ENCODE data around the gene RUNDC3A. TPM values are rescaled to one million over a fixed set of nuclear protein-coding genes. Genes with fewer than 3 reads are reported as not detected.

Gene RUNDC3A
- total RNA-seq, 1 experiment from 2014 or later: 0.29 TPM

DNA sequence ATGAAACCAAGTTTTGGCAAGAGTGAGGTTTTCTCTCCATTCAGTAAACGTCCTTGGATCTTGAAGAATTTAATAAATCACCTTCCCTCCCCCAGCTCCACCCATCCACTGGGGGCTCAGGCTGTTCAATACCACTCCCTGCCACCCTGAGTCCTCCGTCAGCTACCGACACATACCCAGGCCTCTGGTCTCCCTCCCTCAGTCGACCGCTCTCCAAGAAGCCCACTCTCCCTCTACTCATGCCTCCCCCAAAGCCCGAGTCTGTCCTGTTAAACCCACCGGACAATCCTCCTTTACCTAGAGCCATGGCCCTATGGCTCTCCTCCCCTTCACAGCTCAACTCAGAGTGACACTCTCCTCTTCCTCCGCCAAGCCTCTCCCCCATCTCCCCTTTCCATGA lies 20.8 kb upstream of the RUNDC3A start:
- Histone ChIP-seq H3K4me2 (ENCODE audit: low read length) (no peak overlapping the region), H3K27ac (ENCODE audit: low read length) (no peak overlapping the region), H3K36me3 (ENCODE audit: low read depth, low read length) (no peaks in the 10 kb centered on the region), H2AFZ (ENCODE audit: low read length) (no peak overlapping the region), H3K9me3 (ENCODE audit: low read length) (no peaks in the 10 kb centered on the region), H3K79me2 (ENCODE audit: low read length) (no peaks in the 10 kb centered on the region), H4K20me1 (ENCODE audit: low read length) (no peaks in the 10 kb centered on the region), H3K4me3 (ENCODE audit: low read length) (no peak overlapping the region), H3K9ac (ENCODE audit: low read length) (no peak overlapping the region), H3K27me3 (ENCODE audit: low read length) (no peaks in the 10 kb centered on the region), H3F3A (ENCODE audit: low read length, unreplicated experiment) (no peaks in the 10 kb centered on the region), H3K4me1 (ENCODE audit: insufficient read depth, low read length) (no peaks in the 10 kb centered on the region), H3K9me2 (replicated peaks; ENCODE audit: low read length) (no peaks in the 10 kb centered on the region)
- ChIA-PET POLR2A (ENCODE audit: unreplicated experiment) (no interaction called here), CTCF (no interaction called here)
- ATAC-seq (no peak), DNase-seq (no peak)
- intact Hi-C loops (cut with micrococcal nuclease): no loop called here
- TF ChIP-seq EZH2phosphoT487 (IDR thresholded peaks at IDR 0.05; ENCODE audit: borderline replicate concordance, low read length): no peak
- TF ChIP-seq, protein P1, sequence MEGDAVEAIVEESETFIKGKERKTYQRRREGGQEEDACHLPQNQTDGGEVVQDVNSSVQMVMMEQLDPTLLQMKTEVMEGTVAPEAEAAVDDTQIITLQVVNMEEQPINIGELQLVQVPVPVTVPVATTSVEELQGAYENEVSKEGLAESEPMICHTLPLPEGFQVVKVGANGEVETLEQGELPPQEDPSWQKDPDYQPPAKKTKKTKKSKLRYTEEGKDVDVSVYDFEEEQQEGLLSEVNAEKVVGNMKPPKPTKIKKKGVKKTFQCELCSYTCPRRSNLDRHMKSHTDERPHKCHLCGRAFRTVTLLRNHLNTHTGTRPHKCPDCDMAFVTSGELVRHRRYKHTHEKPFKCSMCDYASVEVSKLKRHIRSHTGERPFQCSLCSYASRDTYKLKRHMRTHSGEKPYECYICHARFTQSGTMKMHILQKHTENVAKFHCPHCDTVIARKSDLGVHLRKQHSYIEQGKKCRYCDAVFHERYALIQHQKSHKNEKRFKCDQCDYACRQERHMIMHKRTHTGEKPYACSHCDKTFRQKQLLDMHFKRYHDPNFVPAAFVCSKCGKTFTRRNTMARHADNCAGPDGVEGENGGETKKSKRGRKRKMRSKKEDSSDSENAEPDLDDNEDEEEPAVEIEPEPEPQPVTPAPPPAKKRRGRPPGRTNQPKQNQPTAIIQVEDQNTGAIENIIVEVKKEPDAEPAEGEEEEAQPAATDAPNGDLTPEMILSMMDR (conservative IDR thresholded peaks at IDR 0.05; ENCODE audit: low read depth, low read length): no peak
- TF ChIP-seq EZH2 (IDR thresholded peaks at IDR 0.05; ENCODE audit: low read length, unreplicated experiment): no peak
- BruUV-seq (replicated peaks): no TSS peak

DNA sequence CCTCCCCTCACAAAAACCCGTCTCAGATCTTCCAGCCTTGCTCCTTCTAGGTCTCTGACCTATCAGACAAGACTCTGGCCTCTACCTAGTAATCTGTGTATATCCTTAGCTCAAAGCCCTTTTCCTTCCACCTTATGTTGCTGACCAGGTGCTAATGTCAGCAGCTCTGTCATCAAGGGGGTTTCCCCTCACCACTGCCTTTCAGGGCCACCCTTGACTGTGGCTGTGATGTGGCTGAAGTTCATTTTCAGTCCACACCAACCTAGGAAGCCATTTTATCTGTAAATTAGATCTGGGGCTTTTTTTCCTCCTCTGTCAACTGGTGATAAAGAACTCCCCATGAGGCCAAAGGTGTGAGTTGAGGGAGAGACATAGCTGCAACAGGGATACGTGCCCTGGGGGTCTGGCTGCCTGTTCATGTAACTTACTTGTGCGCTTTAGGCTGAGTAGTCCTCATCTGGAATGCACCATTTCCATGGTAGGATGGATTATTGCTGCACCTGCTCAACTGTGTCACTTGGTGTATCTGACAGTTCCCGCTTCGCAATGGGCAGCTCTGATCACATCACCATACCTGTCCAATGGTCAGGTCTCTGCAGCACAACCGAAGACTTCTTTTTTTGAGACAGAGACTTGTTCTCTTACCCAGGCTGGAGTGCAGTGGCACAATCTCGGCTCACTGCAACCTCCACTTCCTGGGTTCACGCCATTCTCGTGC lies 14.7 kb upstream of the RUNDC3A start:
- POLR2A ChIA-PET (ENCODE audit: unreplicated experiment): no interaction called here
- no peak overlapping the region for H3K9ac ChIP-seq (ENCODE audit: low read length)
- TF ChIP-seq EZH2phosphoT487 (IDR thresholded peaks at IDR 0.05; ENCODE audit: borderline replicate concordance, low read length) (no peak), EZH2 (IDR thresholded peaks at IDR 0.05; ENCODE audit: low read length, unreplicated experiment) (no peak)
- TF ChIP-seq, protein P1 (conservative IDR thresholded peaks at IDR 0.05; ENCODE audit: low read depth, low read length): no peak
- no peak overlapping the region for H2AFZ ChIP-seq (ENCODE audit: low read length)
- ATAC-seq: no peak
- H3K79me2 ChIP-seq (ENCODE audit: low read length): no peaks in the 10 kb centered on the region
- no peaks in the 10 kb centered on the region for H3K9me3 ChIP-seq (ENCODE audit: low read length)
- no peak overlapping the region for H3K27ac ChIP-seq (ENCODE audit: low read length)
- BruUV-seq (replicated peaks): no TSS peak
- no peak overlapping the region for H3K4me2 ChIP-seq (ENCODE audit: low read length)
- DNase-seq: no peak
- no peak overlapping the region for H3K4me3 ChIP-seq (ENCODE audit: low read length)
- no peaks in the 10 kb centered on the region for H4K20me1 ChIP-seq (ENCODE audit: low read length)
- H3F3A ChIP-seq (ENCODE audit: low read length, unreplicated experiment): no peaks in the 10 kb centered on the region
- intact Hi-C loops (cut with micrococcal nuclease): no loop called here
- no peaks in the 10 kb centered on the region for H3K27me3 ChIP-seq (ENCODE audit: low read length)
- H3K4me1 ChIP-seq (ENCODE audit: insufficient read depth, low read length): no peaks in the 10 kb centered on the region
- CTCF ChIA-PET: no interaction called here
- no peaks in the 10 kb centered on the region for H3K9me2 ChIP-seq (replicated peaks; ENCODE audit: low read length)
- no peaks in the 10 kb centered on the region for H3K36me3 ChIP-seq (ENCODE audit: low read depth, low read length)

DNA sequence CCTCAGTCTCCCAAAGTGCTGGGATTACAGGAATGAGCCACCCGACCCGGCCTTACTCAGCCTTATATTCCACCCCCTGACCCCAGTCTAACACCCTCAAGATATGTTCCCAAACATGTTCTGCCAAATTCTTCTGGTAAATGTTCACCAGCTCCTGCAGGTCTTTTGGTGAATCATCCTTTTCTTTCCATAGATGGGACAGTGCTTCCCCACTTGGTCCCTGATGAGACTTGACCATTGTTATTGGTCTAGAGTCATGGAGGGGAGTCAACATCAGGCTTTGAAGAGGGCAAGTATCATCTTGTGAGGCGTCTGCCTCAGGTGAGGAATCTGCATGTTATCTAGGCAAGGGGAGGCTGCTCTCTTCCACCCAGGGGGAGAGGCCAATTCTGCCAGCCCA lies 10.4 kb upstream of the RUNDC3A start:
- intact Hi-C loops (cut with micrococcal nuclease): no loop called here
- Histone ChIP-seq H2AFZ (ENCODE audit: low read length) (no peak overlapping the region), H3K9me3 (ENCODE audit: low read length) (no peaks in the 10 kb centered on the region), H3K9me2 (replicated peaks; ENCODE audit: low read length) (no peaks in the 10 kb centered on the region), H3K4me1 (ENCODE audit: insufficient read depth, low read length) (no peaks in the 10 kb centered on the region), H3K27me3 (ENCODE audit: low read length) (no peaks in the 10 kb centered on the region), H3K27ac (ENCODE audit: low read length) (no peak overlapping the region), H3K79me2 (ENCODE audit: low read length) (no peaks in the 10 kb centered on the region), H3F3A (ENCODE audit: low read length, unreplicated experiment) (no peaks in the 10 kb centered on the region), H3K4me2 (ENCODE audit: low read length) (no peak overlapping the region), H3K36me3 (ENCODE audit: low read depth, low read length) (no peaks in the 10 kb centered on the region), H3K9ac (ENCODE audit: low read length) (no peak overlapping the region), H4K20me1 (ENCODE audit: low read length) (no peaks in the 10 kb centered on the region), H3K4me3 (ENCODE audit: low read length) (no peak overlapping the region)
- no peak for DNase-seq
- no peak for ATAC-seq
- ChIA-PET POLR2A (ENCODE audit: unreplicated experiment) (no interaction called here), CTCF (no interaction called here)
- TF ChIP-seq, protein P1 (conservative IDR thresholded peaks at IDR 0.05; ENCODE audit: low read depth, low read length): no peak
- TF ChIP-seq EZH2phosphoT487 (IDR thresholded peaks at IDR 0.05; ENCODE audit: borderline replicate concordance, low read length) (no peak), EZH2 (IDR thresholded peaks at IDR 0.05; ENCODE audit: low read length, unreplicated experiment) (no peak)
- BruUV-seq (replicated peaks): no TSS peak

Data from PC-3 (cell line).